GM19455 (cell line): ENCODE measurements around the gene ETV4.

Source experiments
- ATAC-seq: cut with Tn5 transposase; IDR thresholded peaks from one replicate; pipeline ENCODE4 v1.9.1; 2021; ENCODE audit not compliant: unreplicated experiment

ETV4 gene

GRCh38 chr17:43547189-43547550 is 1.0 kb upstream of the ETV4 start:
- no peak for ATAC-seq

- ATAC-seq, result no peak
Observed at GRCh38 chr17:43545383-43545632, 832 bp downstream of the ETV4 start.

GRCh38 chr17:43543771-43544575 is 2.2 kb downstream of the ETV4 start:
- ATAC-seq, result no peak

- ATAC-seq, result no peak
Observed at GRCh38 chr17:43543300-43543699, 2.8 kb downstream of the ETV4 start.

- no peak for ATAC-seq
Observed at GRCh38 chr17:43542859-43543258, 3.3 kb downstream of the ETV4 start.

- no peak for ATAC-seq
Observed at GRCh38 chr17:43540821-43541674, 5.1 kb downstream of the ETV4 start.

DNA sequence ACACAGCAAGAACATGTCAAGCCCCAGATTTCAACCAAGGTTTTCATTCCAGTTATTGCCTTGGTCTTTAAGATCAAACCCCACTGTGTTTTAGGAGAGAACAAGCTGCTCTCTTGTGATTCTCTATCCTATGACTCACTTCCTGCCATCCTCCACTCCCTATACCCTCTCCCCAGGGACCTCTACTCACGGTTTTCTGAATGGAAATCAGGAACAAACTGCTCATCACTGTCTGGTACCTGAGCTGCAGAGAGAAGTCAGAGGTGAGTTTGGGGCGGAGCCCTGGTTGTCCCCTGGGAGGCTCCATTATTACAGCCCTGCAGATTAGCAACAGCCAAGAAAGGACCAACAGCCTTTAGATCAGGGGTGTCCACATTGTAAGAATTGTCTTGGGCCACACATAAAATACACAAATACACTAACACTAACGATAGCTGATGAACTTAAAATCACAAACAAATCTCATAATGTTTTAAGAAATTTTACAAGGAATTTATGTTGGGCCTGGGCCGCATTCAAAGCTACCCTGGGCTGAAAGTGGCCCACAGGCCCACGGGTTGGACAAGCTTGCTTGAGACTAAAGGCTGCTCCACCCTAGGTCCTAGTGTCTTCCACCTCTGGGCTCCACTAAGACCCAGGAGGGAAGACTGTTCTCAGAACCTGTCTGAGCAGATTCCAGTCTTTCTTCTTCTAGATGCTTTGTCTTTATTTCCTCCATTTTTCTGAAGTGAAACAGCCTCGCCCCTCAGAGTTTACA is 9.7 kb downstream of the ETV4 start:
- ATAC-seq, result no peak

DNA sequence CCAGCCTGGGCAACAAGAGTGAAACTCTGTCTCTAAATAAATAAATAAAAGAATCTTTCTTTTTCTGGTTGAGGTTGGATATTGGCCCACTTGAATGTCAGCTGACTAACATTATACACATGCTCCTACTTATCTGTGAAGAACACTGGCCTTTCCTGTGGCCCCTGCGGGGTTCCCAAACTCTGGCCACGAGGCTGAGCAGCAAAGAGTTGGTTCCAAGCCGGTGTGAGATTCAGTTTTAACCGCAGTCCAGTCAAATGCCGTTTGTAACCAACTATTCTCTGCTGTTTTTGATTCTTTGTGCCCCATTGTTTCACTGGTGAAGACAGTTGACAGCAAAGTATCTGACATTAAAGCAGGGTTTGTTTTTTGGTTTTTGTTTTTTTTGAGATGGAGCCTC is 11.2 kb downstream of the ETV4 start:
- no peak for ATAC-seq

DNA sequence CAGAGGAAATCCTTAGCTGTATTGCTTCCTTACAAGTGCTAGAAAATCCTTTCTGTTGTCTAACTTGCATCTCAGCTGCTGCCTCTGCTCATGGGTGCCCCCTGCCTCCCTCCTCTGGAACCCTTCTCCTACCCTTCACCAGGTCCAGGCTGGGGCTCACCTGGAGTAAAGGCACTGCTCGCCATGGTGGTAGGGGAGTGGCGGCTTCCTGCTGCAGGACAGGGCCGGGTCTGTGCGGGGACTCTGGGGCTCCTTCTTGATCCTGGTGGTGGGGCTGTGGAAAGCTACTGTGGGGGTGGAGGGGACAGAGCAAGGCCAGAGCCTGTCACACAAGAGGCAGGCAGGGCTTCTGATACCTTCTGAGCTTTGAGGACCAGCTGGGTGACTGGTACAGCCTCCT is 12.4 kb downstream of the ETV4 start:
- ATAC-seq, result no peak

DNA sequence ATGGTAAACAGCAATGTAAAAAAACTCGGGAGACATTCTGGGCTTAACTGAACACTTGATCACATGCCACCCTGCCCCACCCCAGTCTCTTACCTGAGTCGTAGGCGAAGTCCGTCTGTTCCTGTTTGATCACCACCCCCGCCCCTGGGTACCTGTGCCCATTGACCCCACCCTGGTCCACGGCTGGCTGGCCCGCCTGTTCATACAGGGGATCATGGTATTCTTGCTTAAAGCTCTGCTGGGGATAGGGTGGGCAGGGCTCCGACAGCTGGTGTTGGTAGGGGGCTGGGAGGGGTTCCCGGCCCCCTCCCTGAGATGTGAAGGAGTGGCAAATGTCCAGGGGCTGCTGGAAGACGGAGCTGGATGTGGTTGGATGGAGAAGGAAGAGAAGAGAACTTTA is 13.6 kb downstream of the ETV4 start:
- ATAC-seq, result no peak

DNA sequence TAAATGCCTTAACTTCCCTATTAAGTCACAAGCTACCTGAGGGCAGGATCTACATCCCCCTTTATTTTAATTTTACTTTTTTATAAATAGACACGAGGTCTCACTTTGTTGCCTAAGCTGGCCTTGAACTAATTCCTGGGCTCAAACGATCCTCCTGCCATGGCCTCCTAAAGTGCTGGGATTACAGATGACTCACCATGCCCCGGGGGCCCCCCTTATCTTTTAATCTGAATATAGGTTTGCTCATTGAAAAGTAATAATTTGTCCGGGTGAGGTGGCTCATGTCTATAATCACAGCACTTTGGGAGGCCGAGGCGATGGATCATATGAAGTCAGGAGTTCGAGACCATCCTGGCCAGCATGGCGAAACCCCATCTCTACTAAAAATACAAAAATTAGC is 14.2 kb downstream of the ETV4 start:
- ATAC-seq, result no peak

GRCh38 chr17:43531082-43531378 is 15.1 kb downstream of the ETV4 start:
- ATAC-seq, result no peak

DNA sequence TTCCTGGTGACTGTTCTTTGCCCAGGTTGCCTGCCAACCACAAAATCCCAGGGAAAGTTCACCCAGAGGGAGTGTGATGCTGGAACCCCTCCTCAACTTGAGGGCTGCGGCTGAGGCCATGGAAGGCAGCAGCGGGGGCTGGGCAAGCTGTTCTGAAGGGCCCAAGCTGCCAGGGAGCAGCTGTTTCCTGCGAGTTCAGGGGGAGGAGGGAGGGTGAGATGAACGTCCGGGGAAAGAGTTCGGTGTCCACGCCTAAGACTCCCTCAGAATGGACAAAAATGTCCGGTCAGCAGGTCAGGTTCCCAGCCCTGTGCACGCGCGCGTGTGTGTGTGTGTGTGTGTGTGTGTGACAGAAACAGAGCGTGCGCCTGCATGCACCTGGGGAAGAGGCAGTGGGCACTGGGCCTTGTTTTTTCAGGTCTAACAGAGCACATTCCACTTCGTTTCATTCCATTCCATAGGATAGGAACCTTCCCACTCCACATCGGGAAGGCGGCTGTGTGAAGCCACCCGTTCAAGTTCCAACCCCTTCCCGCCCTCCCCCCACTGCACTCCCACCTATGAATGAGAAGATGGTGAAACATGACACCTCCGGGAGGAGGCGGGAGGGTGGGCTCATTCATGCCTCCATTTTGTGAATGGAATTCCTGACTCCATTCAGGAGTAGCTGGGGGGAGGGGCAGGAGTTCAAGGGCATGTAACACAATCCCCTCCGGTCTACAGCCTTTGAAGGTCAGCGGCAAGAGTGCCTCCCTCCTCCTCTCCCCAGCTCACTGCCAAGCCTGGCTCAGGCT is 15.7 kb downstream of the ETV4 start:
- ATAC-seq, result no peak

GRCh38 chr17:43529947-43530287 is 16.2 kb downstream of the ETV4 start:
- ATAC-seq, result no peak

GRCh38 chr17:43528988-43529814 is 16.9 kb downstream of the ETV4 start:
- ATAC-seq, result no peak

DNA sequence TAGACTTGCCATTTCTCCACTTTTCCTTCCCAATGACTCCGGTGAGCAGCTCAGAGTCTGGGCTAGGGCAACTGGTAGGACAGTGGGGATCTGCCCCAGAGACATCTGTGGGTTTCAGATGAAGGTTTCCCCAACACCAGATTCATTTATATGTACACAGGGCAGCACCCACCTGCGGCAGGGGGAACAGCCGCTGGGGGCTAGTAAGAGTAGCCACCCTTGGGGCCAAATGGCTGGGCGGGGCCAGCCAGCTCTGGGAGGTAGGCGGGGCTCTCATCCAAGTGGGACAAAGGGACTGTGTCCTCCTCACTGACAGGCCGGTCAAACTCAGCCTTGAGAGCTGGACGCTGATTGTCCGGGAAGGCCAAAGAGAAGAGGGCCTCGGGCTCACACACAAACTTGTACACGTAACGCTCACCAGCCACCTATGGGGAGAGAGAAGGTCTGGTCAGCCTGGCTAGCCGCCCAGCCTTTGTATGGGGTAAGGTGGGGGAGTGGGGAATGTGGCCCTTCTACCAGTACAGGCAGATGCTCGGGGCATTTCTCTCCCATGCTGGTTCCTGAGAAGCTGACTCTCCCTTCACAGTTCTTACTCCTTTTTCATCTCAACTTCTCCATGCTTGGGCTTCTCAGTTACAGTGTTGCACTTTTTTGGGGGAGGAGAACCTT is 17.7 kb downstream of the ETV4 start:
- ATAC-seq, result no peak

DNA sequence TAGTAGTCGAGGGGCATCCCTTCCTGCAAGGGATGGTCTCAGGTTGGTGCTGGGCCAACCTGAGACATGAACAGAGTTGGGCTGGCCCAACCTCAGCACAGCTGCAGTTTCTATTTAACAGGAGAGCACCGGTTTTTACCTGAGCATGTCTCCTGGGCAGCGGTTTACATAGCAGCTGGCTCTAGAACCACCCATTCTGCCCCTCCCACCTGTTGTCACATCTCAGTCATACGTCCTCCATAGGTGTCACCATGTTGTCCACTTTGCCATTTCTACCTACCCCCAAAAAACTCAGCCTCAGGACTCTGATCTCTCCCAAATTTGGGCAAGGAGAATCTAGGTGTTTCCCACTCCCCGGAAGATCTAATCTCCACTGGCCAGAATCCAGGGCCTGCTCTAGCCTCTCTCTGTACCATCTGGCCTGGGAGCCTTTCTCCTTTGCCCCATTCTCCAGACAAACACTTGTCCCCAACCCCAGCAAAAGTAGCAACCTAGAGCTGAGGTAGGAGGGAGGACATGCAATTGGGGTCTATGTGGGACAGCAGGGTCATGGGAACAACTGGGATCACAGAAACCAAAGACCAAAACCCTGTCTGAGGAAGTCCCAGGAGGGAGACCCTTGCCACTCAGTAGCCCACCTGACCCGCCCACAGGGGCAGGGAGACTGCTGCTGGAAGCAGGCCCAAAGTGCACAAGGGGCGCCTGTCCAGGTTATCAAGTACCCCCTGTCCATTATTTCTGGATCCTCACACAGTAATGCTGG is 19.1 kb downstream of the ETV4 start:
- no peak for ATAC-seq

DNA sequence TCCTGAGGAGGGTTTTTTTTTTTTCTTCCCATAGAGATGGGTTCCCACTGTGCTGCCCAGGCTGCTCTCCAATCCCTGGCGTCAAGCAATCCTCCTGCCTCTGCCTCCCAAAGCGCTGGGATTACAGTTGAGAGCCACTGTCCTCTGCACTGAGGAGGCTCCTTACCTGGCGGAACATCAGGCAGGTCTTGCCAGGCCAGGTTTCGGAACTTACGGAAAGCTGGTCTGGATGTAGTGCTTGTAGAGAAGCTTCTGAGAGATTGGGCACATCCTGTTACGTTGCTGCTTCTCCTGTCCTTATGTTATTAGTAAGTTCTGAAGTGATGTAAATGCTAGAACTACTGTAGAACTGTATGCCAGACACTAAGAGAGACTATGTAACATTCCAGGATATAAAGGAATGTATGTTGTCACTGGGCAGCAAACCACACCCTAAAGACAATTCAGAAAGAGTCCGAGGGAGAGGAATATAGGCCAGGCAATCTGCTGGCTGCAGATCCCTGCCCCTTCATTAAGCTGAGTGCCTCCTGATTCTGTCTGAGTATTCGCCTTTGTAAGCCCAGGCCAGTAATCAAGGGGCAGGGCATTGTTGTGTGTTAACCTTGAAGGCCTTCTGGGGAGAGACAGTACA is 21.1 kb downstream of the ETV4 start:
- ATAC-seq, result no peak

DNA sequence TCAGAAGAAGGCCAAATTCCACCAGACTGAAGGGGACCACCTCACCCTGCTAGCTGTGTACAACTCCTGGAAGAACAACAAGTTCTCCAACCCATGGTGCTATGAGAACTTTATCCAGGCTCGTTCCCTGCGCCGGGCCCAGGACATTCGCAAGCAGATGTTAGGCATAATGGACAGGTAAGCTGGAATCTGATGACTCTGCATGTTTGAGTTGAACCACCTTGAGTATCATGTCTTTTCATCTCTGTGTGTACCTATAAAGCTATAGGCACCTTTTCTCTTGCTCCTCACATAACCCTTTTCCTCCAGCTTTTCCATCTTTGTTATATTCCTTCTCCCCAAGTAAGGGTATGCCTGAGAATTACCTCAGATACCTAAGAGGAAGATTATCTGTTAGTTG is 24.8 kb downstream of the ETV4 start:
- no peak for ATAC-seq
